Activated T-cell treated with anti-CD3 and anti-CD28 coated beads, Interleukin-2, amount 50 U/mL, for 1 hour (primary cell): Measurements from ENCODE around the gene LIF.
"Not testable (repeated sequence)": the region's sequence is repeated elsewhere in the genome, so short reads cannot be mapped to it uniquely, and the experiment has no call there.

Source experiments
- DNase-seq: peaks from one replicate; pipeline ENCODE4 v3.0.0-alpha.2; 2020

The LIF gene

GRCh38 chr22:30224161-30224857 lies 22.2 kb downstream of the LIF start:
- no peak for DNase-seq

- no peak for DNase-seq
Observed at GRCh38 chr22:30223303-30223702, 23.3 kb downstream of the LIF start.

- no peak for DNase-seq
Observed at GRCh38 chr22:30222321-30222720, 24.2 kb downstream of the LIF start.

GRCh38 chr22:30221121-30221992 lies 25.2 kb downstream of the LIF start:
- peak; percentile 51 for DNase-seq

GRCh38 chr22:30220338-30221012 lies 26.1 kb downstream of the LIF start:
- DNase-seq = no peak

GRCh38 chr22:30219668-30220278 lies 26.8 kb downstream of the LIF start:
- no peak for DNase-seq

GRCh38 chr22:30219049-30219654 lies 27.4 kb downstream of the LIF start:
- DNase-seq = no peak

GRCh38 chr22:30217698-30218560 lies 28.6 kb downstream of the LIF start:
- DNase-seq = no peak

- no peak for DNase-seq
Observed at GRCh38 chr22:30216710-30217109, 29.8 kb downstream of the LIF start.

- not testable (repeated sequence) for DNase-seq
Observed at GRCh38 chr22:30216272-30216671, 30.3 kb downstream of the LIF start.

- no peak for DNase-seq
Observed at GRCh38 chr22:30214703-30215407, 31.7 kb downstream of the LIF start.

GRCh38 chr22:30212996-30213441 lies 33.5 kb downstream of the LIF start:
- no peak for DNase-seq

GRCh38 chr22:30212363-30212995 lies 34.1 kb downstream of the LIF start:
- no peak for DNase-seq

- no peak for DNase-seq
Observed at GRCh38 chr22:30211124-30211820, 35.3 kb downstream of the LIF start.

GRCh38 chr22:30210235-30210909 lies 36.2 kb downstream of the LIF start:
- DNase-seq = no peak

- peak; percentile 2 for DNase-seq
Observed at GRCh38 chr22:30209642-30210041, 36.9 kb downstream of the LIF start.

GRCh38 chr22:30208631-30209603 lies 37.6 kb downstream of the LIF start:
- peak; percentile 8 for DNase-seq

- no peak for DNase-seq
Observed at GRCh38 chr22:30206944-30207343, 39.6 kb downstream of the LIF start.
